ENCODE data around the gene TGFB2.

TGFB2 gene

GRCh38 chr1:218388591-218388990 lies 43.5 kb downstream of the TGFB2 start:
- no peak for DNase-seq (ENCODE audit: low read depth)

DNA sequence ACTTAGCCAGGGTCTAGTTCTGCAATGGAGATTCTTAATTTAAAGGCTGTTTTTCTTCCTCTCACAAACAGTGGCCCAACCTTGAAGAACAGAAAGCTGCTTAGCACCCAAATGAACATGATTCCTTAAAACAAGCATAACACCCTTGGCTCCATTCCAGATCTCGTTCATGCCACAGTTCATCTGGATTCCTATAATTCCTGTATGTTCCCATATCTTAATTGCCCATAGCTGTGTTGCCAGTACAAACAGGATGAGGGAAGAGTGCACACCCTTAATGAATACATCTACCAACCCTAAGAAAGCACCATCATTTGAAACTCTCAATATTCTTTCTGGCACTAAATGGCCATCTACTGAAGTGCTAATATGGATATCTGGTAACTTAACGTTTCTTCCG lies 45.5 kb downstream of the TGFB2 start:
- no peak for DNase-seq (ENCODE audit: low read depth)

DNA sequence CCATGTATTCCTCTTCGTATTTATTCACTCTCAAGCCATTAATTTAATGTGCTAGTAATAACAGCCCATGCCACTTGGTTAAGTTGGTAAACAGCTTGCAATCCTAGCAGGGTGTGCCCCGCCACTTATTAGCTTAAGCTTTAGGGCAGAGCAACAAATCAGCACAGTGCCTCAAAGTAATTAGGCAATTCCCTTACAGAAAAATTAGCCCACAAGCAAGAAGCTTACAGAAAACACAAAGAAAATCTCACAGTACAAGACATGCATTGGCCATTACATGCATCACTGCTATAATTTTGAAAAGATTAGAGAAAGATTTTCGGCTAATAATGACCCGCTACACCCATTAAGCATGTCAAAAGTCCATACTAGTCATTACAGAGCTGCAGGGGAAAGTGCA lies 47.6 kb downstream of the TGFB2 start:
- DNase-seq (ENCODE audit: low read depth) = no peak

GRCh38 chr1:218394416-218394815 lies 49.3 kb downstream of the TGFB2 start:
- DNase-seq (ENCODE audit: low read depth) = no peak

GRCh38 chr1:218394989-218395388 lies 49.9 kb downstream of the TGFB2 start:
- DNase-seq (ENCODE audit: low read depth) = no peak

DNA sequence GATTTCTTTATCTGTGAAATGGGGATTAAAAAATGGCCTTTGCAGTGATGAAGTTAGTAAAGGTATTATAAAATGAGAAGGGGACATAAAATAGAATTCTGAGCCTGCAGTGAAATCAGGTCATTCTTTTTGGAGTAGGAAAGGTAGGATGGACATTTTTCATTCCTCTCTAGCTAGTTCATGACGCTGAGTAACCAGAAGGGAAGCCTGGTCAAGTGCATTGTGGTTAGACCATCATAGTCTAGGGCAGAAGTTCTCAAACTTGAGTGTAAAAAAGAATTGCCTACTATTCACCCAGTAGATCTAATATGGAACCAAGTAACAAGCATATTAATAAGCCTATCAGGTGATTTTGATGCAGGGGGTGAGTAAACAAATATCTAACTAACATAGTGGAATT lies 50.8 kb downstream of the TGFB2 start:
- no peak for DNase-seq (ENCODE audit: low read depth)

DNA sequence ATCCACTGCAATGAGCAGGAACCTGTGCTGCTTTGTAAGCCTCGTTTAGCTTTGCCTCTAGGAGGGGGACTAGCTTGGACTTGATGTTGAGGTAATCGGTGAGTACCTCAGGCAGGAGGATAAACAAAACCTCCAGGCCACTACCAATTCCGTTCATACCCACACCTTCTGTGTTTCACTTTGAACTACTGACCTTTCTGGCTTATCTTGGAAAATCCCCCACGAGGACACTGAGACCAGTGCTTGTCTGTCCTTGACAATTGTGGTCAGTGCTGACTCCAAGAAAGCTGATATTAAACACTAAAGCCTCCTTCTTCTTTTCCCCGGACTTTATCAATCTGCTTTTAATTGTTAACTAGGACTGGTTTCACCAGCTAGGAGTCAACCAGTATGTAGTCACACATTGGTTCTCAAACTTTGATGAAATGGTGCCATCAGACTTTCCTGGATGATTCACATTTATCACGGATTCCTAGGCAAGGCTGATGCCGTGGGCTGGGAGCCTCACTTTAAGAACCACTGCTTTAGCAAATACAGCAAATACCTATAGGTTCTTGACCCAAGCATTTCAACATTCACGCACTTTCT lies 52.7 kb downstream of the TGFB2 start:
- no peak for DNase-seq (ENCODE audit: low read depth)

DNA sequence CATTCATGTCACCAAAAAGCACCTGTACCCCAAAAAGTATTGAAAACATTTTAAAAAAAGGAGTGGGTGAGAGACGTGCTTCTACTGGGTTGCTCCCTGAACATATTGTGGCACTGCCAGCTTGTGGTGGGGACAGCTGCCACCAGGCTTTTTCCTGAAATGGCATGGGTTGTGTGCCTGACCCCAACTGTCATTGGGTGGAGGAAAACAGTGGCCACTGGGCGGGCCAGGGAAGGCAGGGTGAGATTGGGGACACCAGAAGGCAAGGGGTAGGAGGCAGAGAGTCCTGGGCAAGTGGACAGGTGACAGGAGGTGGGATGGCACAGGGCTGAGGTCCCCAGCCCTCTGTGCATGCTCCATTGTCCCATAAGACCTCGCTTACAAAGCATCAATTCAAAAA lies 55.5 kb downstream of the TGFB2 start:
- DNase-seq (ENCODE audit: low read depth) = no peak

DNA sequence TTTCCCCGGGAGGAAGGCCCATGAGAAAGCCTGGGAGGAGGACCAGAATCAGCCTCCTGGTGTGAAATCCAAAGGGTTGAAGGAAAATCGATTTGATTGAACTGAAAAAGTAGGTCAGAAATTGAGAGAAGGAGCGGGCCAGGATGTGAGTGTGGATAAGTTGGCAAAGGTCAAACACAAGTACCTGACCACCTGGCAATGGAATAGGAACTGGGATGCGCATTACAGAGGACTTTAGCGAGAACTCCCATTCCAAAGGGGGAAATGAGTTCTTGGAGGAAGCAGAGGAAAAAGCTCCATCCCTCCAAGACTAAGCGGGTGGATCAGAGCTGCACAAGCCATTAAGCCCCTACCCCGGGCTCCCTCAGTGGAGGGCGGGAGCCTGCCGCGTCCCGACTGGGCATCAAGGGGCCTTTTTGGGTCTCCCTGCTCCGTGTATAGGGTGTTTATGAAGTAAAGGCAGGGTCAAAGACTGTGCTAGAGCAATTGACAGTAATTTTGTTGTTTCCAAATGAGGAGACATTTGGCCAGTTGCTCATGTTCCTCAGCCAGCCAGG lies 56.4 kb downstream of the TGFB2 start:
- no peak for DNase-seq (ENCODE audit: low read depth)

GRCh38 chr1:218401998-218402785 lies 57.1 kb downstream of the TGFB2 start:
- DNase-seq (ENCODE audit: low read depth) = no peak

GRCh38 chr1:218402786-218403120 lies 57.6 kb downstream of the TGFB2 start:
- DNase-seq (ENCODE audit: low read depth) = no peak

DNA sequence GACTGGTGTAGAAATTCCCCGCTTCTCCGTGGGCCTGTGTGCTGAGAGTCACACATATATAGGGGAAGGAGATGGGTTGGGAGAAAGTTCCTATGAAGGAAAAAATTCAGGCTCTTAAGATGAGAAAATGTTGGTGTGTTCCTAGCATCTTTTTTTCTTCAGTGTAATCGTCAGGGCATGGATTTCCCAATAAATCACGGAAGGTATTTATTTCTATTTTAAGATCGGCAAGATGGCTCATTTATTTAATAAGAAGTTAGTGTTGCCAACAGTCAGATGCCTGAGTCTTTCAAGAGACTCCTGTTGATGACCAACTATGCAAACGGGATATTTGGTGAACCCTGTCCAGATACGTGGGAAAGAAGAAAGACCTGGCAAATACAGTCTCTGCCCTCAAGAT lies 58.2 kb downstream of the TGFB2 start:
- DNase-seq (ENCODE audit: low read depth) = no peak

- DNase-seq (ENCODE audit: low read depth) = no peak
Observed at GRCh38 chr1:218407630-218408029, 62.5 kb downstream of the TGFB2 start.

- DNase-seq (ENCODE audit: low read depth) = no peak
Observed at GRCh38 chr1:218408135-218408534, 63.0 kb downstream of the TGFB2 start.

- no peak for DNase-seq (ENCODE audit: low read depth)
Observed at GRCh38 chr1:218408942-218409341, 63.8 kb downstream of the TGFB2 start.

DNA sequence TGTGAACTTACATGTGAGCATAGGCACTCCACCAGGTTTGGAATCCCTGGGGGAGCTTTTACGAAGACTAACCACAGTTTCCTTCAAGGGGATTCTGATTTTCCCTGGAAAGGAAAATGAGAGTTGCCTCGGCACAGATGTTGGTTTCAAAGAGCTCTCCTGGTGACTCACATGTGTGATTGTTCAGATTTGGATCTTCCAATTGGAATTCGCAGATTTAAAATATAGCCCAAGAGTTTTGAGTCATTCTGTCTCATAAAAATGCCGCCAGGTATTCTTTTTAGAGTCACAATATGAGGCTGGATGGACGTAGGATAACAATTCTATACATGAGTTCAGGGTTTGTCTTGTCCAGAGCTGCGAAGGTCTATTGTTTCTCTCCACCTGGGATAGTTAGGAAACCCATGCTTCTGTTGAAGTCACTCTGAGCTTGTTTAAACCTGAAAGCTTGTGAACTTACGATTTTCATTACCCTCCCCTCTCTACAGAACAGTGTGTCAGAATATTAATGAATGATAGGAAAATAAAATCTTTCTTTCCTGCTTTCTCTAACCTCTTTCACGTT lies 64.9 kb downstream of the TGFB2 start:
- no peak for DNase-seq (ENCODE audit: low read depth)

GRCh38 chr1:218411101-218411500 lies 66.0 kb downstream of the TGFB2 start:
- no peak for DNase-seq (ENCODE audit: low read depth)

- DNase-seq (ENCODE audit: low read depth) = no peak
Observed at GRCh38 chr1:218412171-218412570, 67.0 kb downstream of the TGFB2 start.

- no peak for DNase-seq (ENCODE audit: low read depth)
Observed at GRCh38 chr1:218413179-218413578, 68.0 kb downstream of the TGFB2 start.

DNA sequence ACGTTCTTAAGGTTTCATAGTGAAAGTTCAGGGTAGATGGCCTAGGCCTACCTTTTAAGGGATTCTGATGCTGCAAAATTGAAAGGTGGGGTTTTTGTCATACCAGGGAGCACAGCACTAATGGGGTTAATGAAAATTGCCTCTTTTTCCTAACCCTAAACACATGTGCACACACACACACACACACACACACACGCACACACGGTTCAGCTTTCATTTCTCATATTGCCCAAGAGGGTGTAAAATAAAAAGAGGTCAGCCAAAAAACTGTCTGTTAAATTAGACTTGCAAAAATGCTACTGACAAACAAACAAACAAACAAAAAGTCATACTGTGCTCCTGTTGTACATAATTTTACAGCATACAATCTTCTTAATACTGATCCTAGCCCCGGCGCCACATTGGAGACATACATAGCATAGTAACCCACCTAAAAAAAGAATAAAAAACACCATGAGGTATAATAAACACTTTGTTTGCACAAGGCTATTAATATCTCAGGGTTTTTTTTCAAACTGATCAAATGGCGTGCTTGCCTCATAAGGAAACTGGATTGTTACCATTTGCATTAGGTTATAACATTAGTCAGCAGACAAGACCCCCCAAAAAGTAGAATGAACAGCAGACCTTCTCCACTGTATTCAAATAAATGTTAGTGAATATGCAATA lies 69.1 kb downstream of the TGFB2 start:
- no peak for DNase-seq (ENCODE audit: low read depth)

DNA sequence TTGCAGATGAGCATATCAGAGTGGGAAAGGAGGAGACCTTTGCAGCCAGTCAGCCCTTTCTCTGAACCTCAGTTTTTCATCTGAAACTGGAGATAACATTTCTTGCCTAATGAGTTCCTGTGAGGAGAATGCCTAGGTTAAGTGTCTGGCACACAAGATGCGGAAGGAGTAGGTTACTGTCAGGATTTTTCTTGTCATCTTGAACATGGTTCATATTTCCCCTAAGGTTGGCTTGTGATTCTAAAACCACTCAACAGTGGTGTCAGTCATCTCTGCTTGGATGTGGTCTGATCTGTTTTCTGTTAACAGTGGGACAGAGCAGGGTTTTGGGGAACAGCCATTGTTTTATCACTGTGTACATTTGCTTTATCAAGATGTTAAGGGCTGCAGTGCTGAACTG lies 70.6 kb downstream of the TGFB2 start:
- no peak for DNase-seq (ENCODE audit: low read depth)

- DNase-seq (ENCODE audit: low read depth) = no peak
Observed at GRCh38 chr1:218421531-218421930, 76.4 kb downstream of the TGFB2 start.

- no peak for DNase-seq (ENCODE audit: low read depth)
Observed at GRCh38 chr1:218424502-218424901, 79.4 kb downstream of the TGFB2 start.
